ENCODE data around the gene SIRPB1.

DNA sequence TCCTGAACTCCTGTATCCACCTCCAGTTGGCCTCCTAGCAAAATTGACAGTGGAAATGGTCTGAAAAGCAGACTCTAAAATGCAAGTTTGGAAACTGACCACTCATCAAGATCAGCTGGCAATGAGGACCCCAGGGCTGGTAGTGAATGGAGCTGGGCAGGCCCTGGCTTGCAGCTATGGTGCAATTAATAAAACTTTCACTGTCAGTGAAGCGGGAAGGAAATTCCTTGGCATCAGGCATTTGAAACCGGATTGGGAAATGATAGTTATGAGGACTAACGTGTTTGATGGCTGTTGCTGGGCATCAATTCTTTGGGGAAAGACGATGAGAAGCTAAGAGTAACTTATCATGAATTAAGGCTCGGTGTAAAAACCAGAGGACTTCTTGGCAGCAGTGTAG is 19.1 kb downstream of the SIRPB1 start:
- TF ChIP-seq EZH2 (IDR thresholded peaks at IDR 0.05; ENCODE audit: borderline replicate concordance, low read depth, low read length, severe bottlenecking), result no peak
- TF ChIP-seq, protein P1, sequence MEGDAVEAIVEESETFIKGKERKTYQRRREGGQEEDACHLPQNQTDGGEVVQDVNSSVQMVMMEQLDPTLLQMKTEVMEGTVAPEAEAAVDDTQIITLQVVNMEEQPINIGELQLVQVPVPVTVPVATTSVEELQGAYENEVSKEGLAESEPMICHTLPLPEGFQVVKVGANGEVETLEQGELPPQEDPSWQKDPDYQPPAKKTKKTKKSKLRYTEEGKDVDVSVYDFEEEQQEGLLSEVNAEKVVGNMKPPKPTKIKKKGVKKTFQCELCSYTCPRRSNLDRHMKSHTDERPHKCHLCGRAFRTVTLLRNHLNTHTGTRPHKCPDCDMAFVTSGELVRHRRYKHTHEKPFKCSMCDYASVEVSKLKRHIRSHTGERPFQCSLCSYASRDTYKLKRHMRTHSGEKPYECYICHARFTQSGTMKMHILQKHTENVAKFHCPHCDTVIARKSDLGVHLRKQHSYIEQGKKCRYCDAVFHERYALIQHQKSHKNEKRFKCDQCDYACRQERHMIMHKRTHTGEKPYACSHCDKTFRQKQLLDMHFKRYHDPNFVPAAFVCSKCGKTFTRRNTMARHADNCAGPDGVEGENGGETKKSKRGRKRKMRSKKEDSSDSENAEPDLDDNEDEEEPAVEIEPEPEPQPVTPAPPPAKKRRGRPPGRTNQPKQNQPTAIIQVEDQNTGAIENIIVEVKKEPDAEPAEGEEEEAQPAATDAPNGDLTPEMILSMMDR (IDR thresholded peaks at IDR 0.05; ENCODE audit: borderline replicate concordance, extremely low read depth, low read length, poor library complexity, severe bottlenecking), result no peak

Measured in DND-41 (cell line).